ENCODE measurements around the gene PEAK3.

Gene PEAK3

DNA sequence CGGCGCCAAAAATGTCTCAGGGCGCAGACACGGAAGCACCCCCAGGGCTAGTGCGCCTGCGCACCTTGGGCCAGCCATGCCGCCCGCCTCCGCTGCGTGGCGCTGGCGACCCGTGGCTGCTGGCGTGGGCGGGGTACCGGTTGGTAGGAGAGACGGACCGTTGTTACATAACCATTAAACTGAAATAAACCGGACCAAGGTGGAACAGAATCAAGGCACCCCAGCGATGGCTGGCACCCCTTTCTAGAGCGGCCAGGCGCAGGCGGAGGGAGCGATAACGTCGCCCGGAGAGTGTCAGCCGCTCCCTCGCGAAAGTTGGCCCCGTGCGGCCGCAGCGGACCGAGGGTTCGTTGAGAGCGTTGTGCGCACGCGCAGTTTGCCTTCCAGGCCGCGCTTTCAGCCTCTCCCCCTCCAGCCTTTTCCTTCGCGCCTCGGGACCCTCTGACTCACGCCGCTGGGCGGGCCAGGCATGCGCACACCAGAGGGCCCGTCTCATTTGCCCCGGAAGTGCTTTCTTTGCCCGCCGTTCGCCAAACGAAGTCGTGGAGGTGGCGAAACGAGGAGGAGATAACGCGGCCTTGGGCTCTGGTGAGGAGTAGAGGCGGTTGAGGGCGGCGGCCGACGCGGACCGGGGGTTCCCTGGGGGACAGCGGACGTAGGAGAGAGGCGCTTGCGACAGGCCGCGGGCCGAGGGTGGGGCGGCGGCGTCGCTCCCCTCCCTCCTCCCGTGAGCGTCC is 45.5 kb downstream of the PEAK3 start, which contains the start of the genes PLEKHJ1 and SF3A2:
PLEKHJ1 (minus strand) TSS at position 16 of the 737 bp plus-strand sequence. CDS start 81 bp downstream, outside the sequence.
SF3A2 (plus strand) TSS at position 511 of the 737 bp plus-strand sequence. CDS start 6,595 bp downstream, outside the sequence.
- peak; percentile 100 for DNase-seq (ENCODE audit: low spot score)

DNA sequence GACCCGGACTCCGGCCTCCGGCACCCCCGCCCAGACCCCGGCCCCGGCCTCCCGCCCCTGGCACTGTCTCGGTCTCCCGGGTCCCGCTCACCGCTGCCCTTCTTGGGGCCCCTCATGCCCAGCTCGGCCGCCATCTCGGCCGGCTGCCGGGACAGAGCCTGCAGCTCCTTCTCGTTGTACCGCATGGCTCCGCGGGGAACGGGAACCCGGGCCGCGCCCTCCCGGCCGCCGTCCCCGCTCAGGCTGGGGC is 46.0 kb downstream of the PEAK3 start:
- no peak for DNase-seq (ENCODE audit: low spot score)

DNA sequence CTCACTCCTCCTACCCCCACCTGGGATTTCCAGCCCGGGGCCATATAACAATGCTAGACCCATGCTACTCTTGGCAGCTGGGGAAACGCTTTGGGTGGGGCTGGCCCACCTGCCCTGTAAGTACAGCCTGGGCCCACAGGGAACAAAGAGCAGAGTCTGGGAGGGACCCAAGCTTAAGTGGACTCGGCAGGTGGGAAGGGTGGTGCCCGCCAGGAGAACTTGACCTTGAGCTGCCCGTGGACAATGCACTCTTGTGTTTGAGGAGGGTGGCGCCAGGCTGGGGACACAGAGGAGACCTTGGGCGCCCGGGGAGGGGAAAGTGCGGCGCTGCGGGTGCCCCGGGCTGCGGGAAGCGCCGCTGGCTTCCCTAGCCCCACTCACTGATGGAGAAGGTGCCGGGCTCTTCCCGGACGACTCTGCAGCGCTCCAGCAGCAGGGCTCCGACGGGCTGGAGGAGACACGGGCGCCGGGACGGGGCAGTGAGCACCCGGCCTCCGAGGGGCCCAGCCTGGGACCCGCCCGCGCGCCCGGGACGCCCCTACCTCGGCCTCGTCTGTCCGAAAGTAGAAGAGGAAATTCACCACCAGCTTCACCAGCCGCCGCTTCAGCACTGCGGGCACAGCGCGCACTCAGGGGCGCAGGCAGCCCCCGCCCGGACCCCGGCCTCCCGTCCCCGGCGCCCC is 46.5 kb downstream of the PEAK3 start:
- no peak for DNase-seq (ENCODE audit: low spot score)

DNA sequence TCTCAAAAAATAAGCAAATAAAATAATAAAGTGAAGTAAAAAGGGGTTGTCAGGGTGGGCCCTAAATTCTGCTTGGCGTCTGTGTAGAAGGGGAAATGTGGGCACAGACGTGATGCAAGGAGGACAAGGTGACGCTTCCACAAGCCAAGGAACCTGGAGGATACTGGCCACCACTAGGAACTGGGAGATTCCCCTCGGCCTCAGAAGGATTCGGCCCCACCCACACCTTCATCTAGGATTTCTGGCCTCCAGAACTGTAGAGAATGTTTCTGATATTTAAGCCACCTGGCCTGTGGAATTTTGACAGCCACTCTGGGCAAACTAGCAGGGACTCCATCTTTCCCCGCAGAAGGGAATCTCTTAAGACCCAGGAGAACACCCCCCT is 47.0 kb downstream of the PEAK3 start:
- DNase-seq (ENCODE audit: low spot score) = no peak

DNA sequence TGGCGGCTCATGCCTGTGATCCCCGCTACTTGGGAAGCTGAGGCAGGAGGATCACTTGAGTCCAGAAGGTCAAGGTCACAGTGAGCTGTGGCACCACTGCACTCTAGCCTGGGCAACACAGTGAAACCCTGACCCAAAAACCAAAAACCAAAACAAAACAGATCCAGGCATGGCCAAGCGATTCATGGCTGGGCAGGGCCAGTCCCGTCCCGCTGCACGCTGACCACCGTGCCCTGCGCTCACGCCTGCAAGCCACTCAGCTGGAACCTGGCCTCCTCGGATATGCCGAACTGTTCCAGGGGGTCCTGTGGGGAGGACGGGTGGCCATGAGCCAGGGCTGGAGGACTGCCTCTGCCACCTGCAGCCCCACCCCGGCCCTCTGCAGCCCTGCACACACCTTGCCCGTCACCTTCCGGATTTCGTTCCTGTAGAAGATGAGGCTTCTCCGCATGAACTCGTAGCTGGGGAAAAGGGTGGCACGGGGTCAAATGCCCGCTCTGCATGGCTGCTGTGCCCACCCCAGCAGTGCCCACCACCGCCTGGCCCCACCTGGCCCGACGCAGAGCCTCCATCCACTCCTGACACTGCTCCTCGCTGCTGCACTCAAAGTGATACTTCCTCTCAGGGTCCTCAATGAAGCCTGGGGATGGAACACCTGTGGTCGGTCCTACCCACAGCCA is 48.2 kb downstream of the PEAK3 start:
- DNase-seq (ENCODE audit: low spot score) = no peak

DNA sequence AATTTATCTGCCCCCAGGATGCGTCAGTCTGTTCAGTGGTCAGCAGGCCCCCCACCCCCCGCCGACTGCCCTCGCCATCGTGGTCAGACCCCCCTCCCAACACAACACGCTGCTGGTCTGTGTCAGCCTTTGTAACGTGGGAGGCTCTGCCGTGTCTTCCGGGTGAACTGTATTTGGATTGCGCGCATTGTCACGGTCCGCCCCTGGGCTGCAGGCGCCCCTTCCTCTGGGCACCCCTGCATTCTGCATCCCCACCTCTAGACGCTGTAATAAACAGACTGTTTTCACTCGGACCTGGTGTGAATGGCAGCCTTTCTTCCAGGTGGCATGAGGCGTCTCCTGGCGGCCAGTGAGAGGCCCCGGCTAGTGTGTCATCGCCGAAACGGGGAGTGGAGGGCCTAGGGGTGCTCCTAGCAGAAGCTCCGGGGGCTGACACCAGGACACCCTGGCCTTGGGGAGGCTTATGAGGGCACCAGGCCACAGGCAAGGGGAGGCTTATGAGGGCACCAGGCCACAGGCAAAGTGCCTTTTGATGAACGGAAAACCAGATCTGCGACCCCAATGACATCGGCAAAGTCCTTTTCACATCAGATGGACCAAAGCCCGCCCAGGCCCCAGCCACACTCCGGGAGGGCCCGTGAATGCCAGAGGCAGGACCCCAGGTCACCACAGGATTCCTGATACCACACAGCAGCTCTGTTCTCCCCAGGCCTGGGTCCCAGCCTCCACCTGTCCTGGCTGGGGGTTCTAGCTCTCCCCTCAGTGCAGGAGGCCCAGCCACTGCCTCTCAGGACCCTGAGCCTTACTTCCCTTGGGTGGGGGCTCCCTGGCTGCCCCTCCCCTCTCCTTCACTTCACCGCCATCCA is 49.5 kb downstream of the PEAK3 start:
- no peak for DNase-seq (ENCODE audit: low spot score)

DNA sequence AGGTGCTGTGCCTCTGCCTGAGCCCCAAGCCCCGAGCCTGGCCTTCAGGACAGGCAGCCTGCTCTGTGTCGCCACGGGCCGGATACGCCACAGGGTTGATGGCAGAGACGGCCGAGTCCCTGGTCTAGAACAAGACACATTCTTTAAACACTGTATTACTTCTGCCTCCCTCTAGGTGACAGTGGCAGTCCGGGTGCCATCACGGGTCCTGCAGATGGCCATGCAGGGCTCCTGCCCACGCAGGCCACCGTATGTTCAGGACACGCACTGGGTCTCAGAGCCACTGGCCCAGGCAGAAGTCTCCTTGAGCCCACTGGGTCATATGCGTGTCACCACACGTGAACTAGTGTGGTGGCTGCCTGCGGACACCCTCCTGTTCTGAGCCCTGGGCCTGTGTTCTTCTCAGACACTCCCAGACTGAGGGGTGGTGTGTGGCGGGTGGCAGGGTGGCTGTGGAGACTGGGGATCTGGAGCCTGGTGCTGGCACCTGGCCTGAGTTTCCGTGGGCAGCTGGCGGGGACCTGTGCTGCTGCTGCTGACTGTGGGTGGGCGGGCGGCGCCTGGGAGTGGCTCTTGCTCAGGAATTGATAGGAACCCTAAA is 50.3 kb downstream of the PEAK3 start:
- no peak for DNase-seq (ENCODE audit: low spot score)

DNA sequence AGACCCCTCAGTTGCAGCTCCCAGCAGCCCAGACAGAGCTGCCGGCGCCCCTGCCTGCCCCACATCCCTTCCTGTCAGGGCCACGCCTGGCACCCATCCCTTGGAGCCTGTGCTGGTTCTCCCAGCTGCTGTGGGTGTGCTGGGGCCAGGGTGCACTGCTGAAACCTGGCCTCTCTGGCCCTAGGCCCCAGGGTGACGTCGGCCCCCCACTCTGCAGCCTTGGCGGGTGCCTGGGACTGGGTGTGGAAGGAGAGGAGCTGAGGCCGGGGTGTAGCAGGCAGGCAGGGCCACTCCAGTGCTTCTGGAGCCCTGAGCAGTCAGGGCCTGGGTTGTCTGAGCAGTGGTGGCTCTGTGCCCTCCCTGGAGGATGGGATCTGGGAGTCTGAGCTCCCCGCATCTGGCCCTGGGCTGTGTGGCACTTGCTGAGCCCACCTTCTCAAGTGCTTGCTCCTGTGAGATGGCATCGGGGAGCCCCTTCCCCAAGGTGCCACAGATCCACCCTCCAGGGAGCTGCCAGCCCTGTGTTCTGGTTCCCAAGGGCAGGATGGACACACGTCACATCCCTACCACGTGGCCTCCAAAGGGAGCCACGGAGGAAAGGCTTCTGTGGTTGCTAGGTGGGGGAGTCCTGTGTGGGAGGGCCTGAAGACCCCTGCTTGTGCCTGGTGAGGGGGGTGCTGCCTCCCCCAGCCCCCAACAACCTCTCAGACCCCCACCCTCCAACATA is 51.0 kb downstream of the PEAK3 start:
- no peak for DNase-seq (ENCODE audit: low spot score)

DNA sequence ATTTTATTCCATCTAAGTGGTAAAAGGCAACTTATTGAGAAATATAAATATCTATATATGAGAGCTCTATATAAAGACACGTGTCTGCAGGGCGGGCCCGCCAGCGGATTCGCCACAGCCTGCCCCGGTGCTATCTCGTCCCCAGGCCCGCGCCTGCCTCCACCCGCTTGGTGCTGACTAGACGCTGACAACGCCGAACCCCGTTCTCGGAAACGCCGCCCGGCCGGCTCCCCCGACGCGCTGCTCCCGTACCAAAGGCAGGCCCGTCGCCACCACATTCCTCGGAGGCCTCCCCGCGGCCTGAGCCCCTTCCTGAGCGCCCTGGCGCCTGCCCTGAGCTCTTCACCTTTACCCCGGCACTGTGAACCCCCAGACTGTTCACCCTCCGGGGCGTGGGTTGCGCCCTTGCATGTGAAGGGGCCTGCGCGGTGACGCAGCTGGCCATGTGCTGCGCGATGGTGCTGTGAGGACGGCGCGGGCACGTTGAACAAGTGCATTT is 51.9 kb downstream of the PEAK3 start:
- no peak for DNase-seq (ENCODE audit: low spot score)

DNA sequence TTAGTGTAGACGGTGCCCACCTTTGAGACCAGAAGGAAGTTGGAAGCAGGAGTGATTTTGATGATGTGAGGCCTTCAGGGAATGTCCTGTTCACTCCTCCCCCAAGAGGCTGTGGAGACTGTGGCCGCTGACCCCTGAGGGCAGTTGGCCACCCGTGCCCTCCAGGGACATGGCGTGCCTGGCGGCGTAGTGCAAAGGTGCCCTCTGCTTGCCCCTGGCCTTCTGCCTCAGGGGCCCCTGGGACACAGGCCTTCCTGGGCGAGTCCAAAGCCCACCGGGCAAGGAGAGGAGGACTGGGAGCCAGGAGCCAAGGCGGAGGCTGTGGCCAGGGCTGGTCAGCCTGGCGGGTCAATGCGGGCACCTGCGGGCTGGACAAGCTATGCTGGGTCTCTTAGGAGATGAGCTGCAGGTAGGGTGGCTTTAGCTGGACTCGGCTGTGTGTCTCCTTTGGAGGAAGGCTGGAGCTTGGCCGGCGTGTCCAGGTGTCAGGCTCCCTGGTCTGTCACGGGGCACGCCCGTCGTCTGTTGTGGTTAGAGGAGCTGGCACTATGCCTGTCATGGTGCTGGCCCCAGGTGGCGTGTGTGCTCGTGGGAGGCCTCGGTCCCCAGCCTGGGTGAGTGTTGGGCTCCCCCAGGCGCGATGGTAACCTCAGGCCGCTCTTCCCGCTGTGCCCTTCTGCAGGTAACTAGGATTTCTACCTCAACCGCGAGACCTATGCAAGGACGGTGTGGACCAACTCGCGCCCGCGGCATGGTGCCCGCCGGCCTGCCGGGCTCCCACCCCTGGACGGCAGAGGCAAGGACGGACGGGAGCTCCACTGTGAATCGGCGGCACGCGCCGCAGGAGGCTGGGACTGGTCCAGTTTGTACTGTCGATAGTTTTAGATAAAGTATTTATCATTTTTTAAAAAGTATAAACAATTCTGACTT is 52.6 kb downstream of the PEAK3 start:
- no peak for DNase-seq (ENCODE audit: low spot score)

DNA sequence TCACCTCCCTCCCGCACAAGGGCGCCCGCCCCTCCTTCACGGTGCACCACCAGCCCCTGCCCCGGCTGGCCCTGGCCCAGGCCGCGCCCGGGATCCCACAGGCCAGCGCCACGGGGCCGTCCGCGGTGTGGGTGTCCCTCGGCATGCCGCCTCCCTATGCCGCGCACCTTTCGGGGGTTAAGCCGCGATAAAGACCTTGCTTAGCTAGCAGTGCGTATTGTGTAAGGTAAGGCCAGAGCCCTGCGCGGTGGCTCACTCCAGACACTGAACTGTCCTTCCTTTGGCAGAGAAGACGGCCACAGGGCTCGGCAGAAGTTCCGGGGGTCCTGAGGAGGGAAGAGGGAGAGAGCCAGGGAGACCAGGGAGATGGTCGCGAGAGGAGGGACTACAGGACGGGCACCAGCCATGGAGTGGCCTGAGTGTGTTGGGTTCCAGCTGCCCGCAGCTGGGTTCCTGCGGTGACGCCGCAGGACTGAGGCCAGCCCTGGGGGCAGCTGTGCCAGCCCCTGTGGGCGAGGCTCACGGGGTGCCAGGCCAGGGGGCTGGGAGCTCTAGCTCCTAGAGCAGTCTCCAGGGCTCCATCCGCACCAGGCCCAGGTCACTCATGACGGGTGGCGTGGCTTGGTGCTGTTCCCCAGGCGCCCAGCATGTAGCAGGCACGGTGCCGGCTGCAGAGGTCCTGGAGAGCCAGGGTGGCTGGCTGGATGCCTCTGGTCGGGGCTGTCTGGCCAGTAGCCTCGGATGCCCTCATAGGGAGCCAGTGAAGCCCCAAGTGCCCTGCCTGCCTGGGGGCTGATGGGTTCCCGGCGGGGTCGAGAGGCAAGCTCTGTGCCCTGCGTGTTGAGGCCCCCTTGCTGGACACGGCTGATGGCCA is 53.6 kb downstream of the PEAK3 start:
- no peak for DNase-seq (ENCODE audit: low spot score)

DNA sequence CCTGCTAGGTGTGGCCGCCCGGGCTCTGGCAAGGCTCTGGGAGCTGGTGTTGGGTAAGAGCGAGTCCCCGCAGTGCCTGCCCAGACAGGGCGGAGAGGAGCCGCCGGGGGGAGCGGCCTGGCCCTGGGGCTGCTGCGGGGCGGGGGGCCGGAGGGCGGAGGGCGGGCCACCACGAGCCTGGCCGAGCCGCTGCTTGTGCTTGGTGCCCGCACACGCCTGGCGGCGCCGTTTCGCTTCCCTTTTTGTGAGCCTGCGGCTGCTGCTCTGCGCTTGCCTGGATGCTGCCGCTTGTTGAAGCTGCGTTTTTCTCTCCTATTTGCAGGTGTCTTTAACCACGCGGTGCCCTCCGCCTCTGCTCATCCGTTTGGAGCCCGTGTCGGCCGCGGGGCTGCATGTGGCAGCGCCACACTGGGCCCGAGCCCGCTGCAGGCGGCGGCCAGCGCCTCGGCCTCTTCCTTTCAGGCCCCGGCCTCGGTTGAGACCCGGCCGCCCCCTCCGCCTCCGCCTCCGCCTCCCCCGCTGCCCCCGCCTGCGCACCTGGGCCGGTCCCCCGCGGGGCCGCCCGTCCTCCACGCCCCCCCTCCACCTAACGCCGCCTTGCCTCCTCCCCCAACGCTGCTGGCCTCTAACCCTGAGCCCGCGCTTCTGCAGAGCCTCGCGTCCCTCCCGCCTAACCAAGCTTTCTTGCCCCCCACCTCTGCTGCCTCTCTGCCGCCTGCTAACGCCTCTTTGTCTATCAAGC is 54.4 kb downstream of the PEAK3 start:
- no peak for DNase-seq (ENCODE audit: low spot score)

DNA sequence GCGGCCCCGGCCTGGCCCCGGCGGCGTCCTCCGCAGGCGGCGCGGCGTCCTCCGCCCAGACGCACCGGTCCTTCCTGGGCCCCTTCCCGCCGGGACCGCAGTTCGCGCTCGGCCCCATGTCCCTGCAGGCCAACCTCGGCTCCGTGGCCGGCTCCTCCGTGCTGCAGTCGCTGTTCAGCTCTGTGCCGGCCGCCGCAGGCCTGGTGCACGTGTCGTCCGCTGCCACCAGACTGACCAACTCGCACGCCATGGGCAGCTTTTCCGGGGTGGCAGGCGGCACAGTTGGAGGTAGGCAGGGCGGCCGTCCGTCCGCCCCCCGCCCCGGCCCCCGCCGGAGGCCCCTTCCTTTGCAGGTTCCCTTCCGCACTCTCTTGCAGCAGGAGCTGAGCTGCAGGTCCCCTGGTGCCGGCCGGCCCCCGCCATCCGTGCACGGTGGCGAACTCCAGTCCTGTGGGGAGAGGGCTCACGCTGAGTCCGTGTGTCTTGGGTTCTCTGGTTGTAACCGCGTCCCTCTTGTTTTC is 55.1 kb downstream of the PEAK3 start:
- DNase-seq (ENCODE audit: low spot score) = no peak

DNA sequence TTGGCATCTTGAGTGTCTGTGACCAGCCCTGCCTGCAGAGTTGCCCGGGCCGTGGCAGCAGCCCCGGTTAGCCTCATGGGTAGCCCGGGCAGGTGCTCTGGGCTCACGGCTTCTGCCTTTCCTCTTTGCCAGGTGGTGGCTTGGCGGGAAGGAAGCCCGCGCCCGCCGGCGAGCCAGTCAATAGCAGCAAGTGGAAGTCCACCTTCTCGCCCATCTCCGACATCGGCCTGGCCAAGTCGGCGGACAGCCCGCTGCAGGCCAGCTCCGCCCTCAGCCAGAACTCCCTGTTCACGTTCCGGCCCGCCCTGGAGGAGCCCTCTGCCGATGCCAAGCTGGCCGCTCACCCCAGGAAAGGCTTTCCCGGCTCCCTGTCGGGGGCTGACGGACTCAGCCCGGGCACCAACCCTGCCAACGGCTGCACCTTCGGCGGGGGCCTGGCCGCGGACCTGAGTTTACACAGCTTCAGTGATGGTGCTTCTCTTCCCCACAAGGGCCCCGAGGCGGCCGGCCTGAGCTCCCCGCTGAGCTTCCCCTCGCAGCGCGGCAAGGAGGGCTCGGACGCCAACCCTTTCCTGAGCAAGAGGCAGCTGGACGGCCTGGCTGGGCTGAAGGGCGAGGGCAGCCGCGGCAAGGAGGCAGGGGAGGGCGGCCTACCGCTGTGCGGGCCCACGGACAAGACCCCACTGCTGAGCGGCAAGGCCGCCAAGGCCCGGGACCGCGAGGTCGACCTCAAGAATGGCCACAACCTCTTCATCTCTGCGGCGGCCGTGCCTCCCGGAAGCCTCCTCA is 55.7 kb downstream of the PEAK3 start:
- DNase-seq (ENCODE audit: low spot score) = no peak

DNA sequence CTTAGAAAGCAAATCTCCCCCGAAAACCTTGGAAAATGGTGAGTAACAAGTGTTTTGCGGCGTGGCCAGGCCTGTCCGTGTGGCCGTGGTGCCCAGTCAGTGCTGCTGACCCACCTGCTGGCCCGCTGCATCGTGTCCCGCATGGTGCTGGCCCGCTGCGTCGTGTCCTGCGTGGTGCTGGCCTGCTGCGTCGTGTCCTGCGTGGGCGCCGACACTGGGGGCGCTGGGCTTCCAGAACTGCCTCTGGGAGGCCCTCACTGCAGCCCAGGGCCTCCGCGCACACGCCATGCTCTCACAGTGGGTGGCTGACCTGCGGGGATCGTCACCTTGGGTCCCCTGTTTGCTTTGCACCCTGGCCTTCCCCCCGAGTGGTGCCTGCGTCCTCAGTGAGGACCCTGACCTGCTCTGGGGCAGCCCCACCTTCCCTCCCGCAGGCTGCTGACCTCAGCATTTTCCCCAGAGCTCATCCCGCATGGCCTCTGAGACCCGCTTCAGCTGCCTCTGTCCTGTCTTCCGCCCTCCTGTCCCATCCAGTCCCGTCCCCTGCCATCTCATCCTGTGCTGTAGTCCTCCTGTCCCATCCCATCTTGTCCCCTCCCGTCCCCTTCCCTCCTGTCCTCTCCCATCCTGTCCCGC is 56.4 kb downstream of the PEAK3 start:
- no peak for DNase-seq (ENCODE audit: low spot score)

DNA sequence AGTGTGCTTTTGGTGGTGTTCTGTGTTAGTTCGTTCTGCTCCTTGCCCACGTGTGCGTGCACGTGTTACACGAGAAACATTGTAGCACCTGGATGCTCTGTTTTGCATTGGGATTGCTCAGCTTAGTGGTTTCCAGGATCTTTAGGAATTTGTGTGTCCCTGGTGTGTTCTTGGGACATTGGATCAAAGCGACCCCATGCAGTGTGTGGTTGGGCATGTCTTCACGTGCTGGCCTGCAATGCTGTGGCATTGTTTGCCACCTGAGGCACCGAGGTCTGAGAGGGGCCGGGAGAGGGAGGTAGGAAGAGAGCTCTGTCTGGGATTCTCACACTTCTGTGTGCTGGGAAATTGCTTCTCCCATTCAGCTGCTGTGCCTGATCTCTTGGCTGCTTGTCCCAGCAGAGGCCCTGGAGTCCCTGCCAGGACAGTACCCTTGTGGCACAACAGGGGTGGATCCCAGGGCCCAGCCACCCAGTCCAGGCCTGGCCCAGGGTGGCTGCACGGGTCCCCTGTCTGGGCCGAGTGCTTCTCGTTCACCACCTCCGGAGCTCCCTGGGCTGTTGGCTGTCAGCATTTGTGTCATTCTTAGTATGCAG is 57.1 kb downstream of the PEAK3 start:
- DNase-seq (ENCODE audit: low spot score) = no peak
